MCF 10A (cell line): ENCODE data around the gene ASTN2. TPM values are rescaled to one million over a fixed set of nuclear protein-coding genes. Genes with fewer than 3 reads are reported as not detected.

Source experiments
- BruUV-seq: library from RNA; stranded (reverse); fragments of 400-500 nt; replicated peaks from 2 replicates; lab custom pipeline; 2021; lab: Mats Ljungman, UMichigan
- CTCF ChIA-PET: fragments of 300-600 bp; sonication (Branson Sonifier 250); formaldehyde crosslinking; extraction: SDS; loops from one replicate; lab custom pipeline; 2021; ENCODE audit warnings: antibody characterized with exemption, inconsistent platforms; lab: Yijun Ruan, JAX
- POLR2A ChIA-PET: fragments of 300-600, 350-650 bp; sonication (Branson Sonifier 250); formaldehyde crosslinking; extraction: SDS; loops from one replicate; lab custom pipeline; 2020; ENCODE audit warnings: antibody characterized with exemption, inconsistent platforms; lab: Yijun Ruan, JAX
- DNase-seq: peaks from one replicate; pipeline ENCODE4 v3.0.0-alpha.2; 2018; ENCODE audit not compliant: unreplicated experiment
- H3K27ac Mint-ChIP-seq: one replicate; pipeline ENCODE4 v1.8.0; 2022; ENCODE audit warnings: mild to moderate bottlenecking, low read depth, mixed read lengths; ENCODE audit not compliant: unreplicated experiment
- H3K27me3 Mint-ChIP-seq: one replicate; pipeline ENCODE4 v1.8.0; 2022; ENCODE audit warnings: mixed read lengths; ENCODE audit not compliant: insufficient read depth, unreplicated experiment
- H3K36me3 Mint-ChIP-seq: one replicate; pipeline ENCODE4 v1.8.0; 2022; ENCODE audit warnings: mild to moderate bottlenecking, moderate library complexity, mixed read lengths; ENCODE audit not compliant: insufficient read depth, unreplicated experiment
- H3K4me1 Mint-ChIP-seq: one replicate; pipeline ENCODE4 v1.8.0; 2022; ENCODE audit warnings: mixed read lengths; ENCODE audit not compliant: insufficient read depth, unreplicated experiment
- H3K4me3 Mint-ChIP-seq: one replicate; pipeline ENCODE4 v1.8.0; 2022; ENCODE audit warnings: mild to moderate bottlenecking, moderate library complexity, mixed read lengths; ENCODE audit not compliant: unreplicated experiment
- H3K9me3 Mint-ChIP-seq: one replicate; pipeline ENCODE4 v1.8.0; 2022; ENCODE audit warnings: mixed read lengths; ENCODE audit not compliant: unreplicated experiment
- CTCF ChIP-seq: fragments of 200-600 bp; IDR thresholded peaks from one replicate; pipeline ENCODE4 v1.8.0; 2022; ENCODE audit warnings: antibody characterized with exemption, mild to moderate bottlenecking; ENCODE audit not compliant: unreplicated experiment
- intact Hi-C: fragments of 100-400 bp; cut with micrococcal nuclease; formaldehyde crosslinking; loops from 2 replicates; pipeline ENCODE4 v1.14.1; 2022
- total RNA-seq: library from RNA; stranded (reverse); gene quantifications from 2 replicates; pipeline ENCODE4 v1.2.3, GENCODE V29; 2022

Gene ASTN2
- total RNA-seq, 1 experiment from 2014 or later: 1.8 TPM

- no peaks in the 10 kb centered on the region for H3K27me3 Mint-ChIP-seq
- no TSS peak for BruUV-seq
- intact Hi-C loops: no loop called here
- no peak for TF ChIP-seq CTCF
- peaks cover 14% of the 10 kb centered on the region for H3K4me1 Mint-ChIP-seq
- H3K27ac Mint-ChIP-seq: no peak overlapping the region
- no peak for DNase-seq
- POLR2A ChIA-PET: no interaction called here
- no peaks in the 10 kb centered on the region for H3K36me3 Mint-ChIP-seq
- CTCF ChIA-PET: interaction anchor here (0.6 to 1.9 kb wide), 2 partner anchors 21 to 243 kb away, joined by 3 to 7 read pairs; no protein-coding TSS in a partner anchor
- H3K9me3 Mint-ChIP-seq: no peaks in the 10 kb centered on the region
- no peak overlapping the region for H3K4me3 Mint-ChIP-seq
Measured at GRCh38 chr9:116980582-116981120, 434.2 kb downstream of the ASTN2 start.

- H3K4me3 Mint-ChIP-seq: no peak overlapping the region
- ChIA-PET POLR2A (no interaction called here), CTCF (interaction anchor here (1.9 kb wide), 1 partner anchor 242 kb away, joined by 7 read pairs; no protein-coding TSS in a partner anchor)
- peak; percentile 20 for DNase-seq
- peaks cover 14% of the 10 kb centered on the region for H3K4me1 Mint-ChIP-seq
- no peak overlapping the region for H3K27ac Mint-ChIP-seq
- intact Hi-C loops: no loop called here
- H3K9me3 Mint-ChIP-seq: no peaks in the 10 kb centered on the region
- no TSS peak for BruUV-seq
- H3K27me3 Mint-ChIP-seq: no peaks in the 10 kb centered on the region
- H3K36me3 Mint-ChIP-seq: no peaks in the 10 kb centered on the region
- TF ChIP-seq CTCF: no peak
Measured at GRCh38 chr9:116979456-116979855, 435.4 kb downstream of the ASTN2 start.

GRCh38 chr9:116978155-116978554 is 436.7 kb downstream of the ASTN2 start:
- no peak for TF ChIP-seq CTCF
- Mint-ChIP-seq H3K4me1 (peaks cover 14% of the 10 kb centered on the region), H3K27me3 (no peaks in the 10 kb centered on the region), H3K9me3 (no peaks in the 10 kb centered on the region), H3K27ac (no peak overlapping the region), H3K36me3 (no peaks in the 10 kb centered on the region), H3K4me3 (no peak overlapping the region)
- intact Hi-C loops: no loop called here
- CTCF ChIA-PET: no interaction called here
- POLR2A ChIA-PET: no interaction called here
- no TSS peak for BruUV-seq
- DNase-seq: peak; percentile 19

- Mint-ChIP-seq H3K27me3 (no peaks in the 10 kb centered on the region), H3K9me3 (no peaks in the 10 kb centered on the region), H3K4me1 (peaks cover 14% of the 10 kb centered on the region), H3K27ac (no peak overlapping the region), H3K4me3 (no peak overlapping the region), H3K36me3 (no peaks in the 10 kb centered on the region)
- POLR2A ChIA-PET: no interaction called here
- DNase-seq: no peak
- intact Hi-C loops: no loop called here
- no TSS peak for BruUV-seq
- no peak for TF ChIP-seq CTCF
- CTCF ChIA-PET: interaction anchor here (0.6 kb wide), 1 partner anchor 505 kb away, joined by 4 read pairs; no protein-coding TSS in a partner anchor
Measured at GRCh38 chr9:116975126-116975525, 439.7 kb downstream of the ASTN2 start.
